ENCODE measurements around the gene TFAM. TPM values are rescaled to one million over a fixed set of nuclear protein-coding genes. Genes with fewer than 3 reads are reported as not detected.

Gene TFAM
- polyA plus RNA-seq, 1 of the 3 experiments (the other 2 are of a cell fraction), result 19.6 TPM

DNA sequence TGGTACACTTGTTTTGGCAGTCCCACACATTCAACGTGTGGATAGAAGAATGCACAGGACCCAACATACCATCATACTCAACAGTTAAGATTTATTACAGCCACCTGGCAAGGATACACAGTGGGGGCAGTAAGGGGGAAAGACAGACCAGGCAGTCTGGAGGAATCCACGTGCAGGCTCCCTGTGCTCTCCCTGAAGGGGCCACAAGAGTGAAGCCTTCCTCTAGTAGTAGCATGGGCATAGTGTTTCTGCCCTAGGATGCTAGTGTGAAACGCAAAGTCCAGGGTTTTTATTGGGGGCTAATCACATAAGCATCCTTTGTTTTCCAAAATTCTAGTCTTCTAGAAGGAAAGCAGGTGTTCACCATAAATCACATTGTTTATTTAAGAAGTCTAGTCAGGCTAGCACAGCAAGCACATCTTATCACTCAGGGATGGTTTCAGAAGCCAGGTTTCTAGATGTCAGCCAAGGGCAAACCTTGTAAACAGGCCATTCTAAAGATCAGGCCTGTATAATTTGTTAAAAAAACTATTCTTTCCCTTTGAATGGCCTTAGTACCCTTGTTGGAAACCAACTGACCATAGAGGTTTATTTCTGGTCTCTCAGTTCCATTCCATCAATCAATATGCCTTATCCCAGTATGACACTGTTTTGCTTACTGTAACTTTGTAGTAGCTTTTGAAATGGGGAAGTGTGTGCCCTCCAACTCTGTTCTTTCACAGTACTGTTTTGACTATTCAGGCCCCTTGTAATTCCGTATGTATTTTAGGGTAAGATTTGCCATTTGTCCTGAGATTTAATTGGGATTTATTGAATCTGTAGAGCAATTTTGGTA lies 12.4 kb upstream of the TFAM start (continued):
- TF ChIP-seq, protein P1, sequence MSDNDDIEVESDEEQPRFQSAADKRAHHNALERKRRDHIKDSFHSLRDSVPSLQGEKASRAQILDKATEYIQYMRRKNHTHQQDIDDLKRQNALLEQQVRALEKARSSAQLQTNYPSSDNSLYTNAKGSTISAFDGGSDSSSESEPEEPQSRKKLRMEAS (IDR thresholded peaks at IDR 0.05; ENCODE audit: low read depth), result no peak

DNA sequence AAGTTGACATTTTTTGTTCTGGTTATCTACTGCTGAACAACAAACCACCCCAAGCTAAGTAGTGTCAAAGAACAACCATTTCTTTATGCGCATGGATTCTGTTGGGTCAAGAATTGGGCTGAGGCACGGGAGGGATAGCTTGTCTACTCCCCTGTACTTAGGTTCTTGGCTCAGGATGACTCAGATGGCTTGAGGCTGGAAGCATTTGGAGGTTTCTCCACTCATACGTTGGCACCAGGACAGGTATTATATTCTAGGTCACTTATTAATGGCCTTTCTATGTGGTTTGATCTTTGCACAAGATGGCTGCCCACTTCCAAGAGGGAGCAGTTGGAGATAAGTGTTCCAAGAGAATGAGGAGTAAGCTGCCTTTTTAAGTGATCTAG lies 11.8 kb upstream of the TFAM start:
- no peaks in the 10 kb centered on the region for H3F3A ChIP-seq (replicated peaks; ENCODE audit: insufficient read depth)
- H4K20me1 ChIP-seq (ENCODE audit: insufficient read depth), result no peaks in the 10 kb centered on the region
- DNase-seq, result no peak
- no peak overlapping the region for H2AFZ ChIP-seq (ENCODE audit: low read depth)
- no peaks in the 10 kb centered on the region for H3K9me3 ChIP-seq
- no peaks in the 10 kb centered on the region for H3K27me3 ChIP-seq (ENCODE audit: insufficient read depth)
- no peak overlapping the region for H3K27ac ChIP-seq (ENCODE audit: low read depth in 2 of 2, low read length in 1 of 2)
- no peak overlapping the region for H3K4me3 ChIP-seq (ENCODE audit: low read depth in 2 of 2, low read length in 1 of 2)
- TF ChIP-seq CHD2 (IDR thresholded peaks at IDR 0.05; ENCODE audit: low read length, partially characterized antibody) (no peak), SIN3A (IDR thresholded peaks at IDR 0.05; ENCODE audit: borderline replicate concordance, low read depth, low read length) (no peak), TCF12 (IDR thresholded peaks at IDR 0.05) (no peak), FOSL2 (IDR thresholded peaks at IDR 0.05; ENCODE audit: borderline replicate concordance, low read depth) (no peak), EZH2phosphoT487 (IDR thresholded peaks at IDR 0.05; ENCODE audit: borderline replicate concordance, low read depth) (no peak), POLR2AphosphoS5 (IDR thresholded peaks at IDR 0.05; ENCODE audit: low read depth, low read length) (no peak), FOXM1 (IDR thresholded peaks at IDR 0.05; ENCODE audit: low read depth) (no peak), TEAD4 (IDR thresholded peaks at IDR 0.05; ENCODE audit: borderline replicate concordance, insufficient read depth) (no peak), NRF1 (IDR thresholded peaks at IDR 0.05; ENCODE audit: low read depth, low read length) (no peak), MXI1 (IDR thresholded peaks at IDR 0.05; ENCODE audit: low read depth, low read length) (no peak), YY1 (IDR thresholded peaks at IDR 0.05; ENCODE audit: low read depth) (no peak), GATA2 (CRISPR knock-in tag; IDR thresholded peaks at IDR 0.05) (no peak), RCOR1 (IDR thresholded peaks at IDR 0.05; ENCODE audit: low read length) (no peak), RXRA (IDR thresholded peaks at IDR 0.05; ENCODE audit: borderline replicate concordance, low read depth) (no peak)
- TF ChIP-seq, protein P2, sequence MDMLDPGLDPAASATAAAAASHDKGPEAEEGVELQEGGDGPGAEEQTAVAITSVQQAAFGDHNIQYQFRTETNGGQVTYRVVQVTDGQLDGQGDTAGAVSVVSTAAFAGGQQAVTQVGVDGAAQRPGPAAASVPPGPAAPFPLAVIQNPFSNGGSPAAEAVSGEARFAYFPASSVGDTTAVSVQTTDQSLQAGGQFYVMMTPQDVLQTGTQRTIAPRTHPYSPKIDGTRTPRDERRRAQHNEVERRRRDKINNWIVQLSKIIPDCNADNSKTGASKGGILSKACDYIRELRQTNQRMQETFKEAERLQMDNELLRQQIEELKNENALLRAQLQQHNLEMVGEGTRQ (IDR thresholded peaks at IDR 0.05; ENCODE audit: borderline replicate concordance, low read depth, low read length), result no peak
- TF ChIP-seq, protein P3, sequence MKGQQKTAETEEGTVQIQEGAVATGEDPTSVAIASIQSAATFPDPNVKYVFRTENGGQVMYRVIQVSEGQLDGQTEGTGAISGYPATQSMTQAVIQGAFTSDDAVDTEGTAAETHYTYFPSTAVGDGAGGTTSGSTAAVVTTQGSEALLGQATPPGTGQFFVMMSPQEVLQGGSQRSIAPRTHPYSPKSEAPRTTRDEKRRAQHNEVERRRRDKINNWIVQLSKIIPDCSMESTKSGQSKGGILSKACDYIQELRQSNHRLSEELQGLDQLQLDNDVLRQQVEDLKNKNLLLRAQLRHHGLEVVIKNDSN (IDR thresholded peaks at IDR 0.05; ENCODE audit: borderline replicate concordance, low read depth), result no peak
- no peaks in the 10 kb centered on the region; a peak in 1 of 4 replicates for H3K4me1 ChIP-seq (ENCODE audit: control insufficient read depth in 1 of 2, insufficient read depth in 2 of 2, low read depth in 1 of 2, low read length in 1 of 2)
- H3K9ac ChIP-seq, result no peak overlapping the region
- H3K4me2 ChIP-seq, result no peak overlapping the region
- POLR2A ChIA-PET, result no interaction called here
- CTCF ChIA-PET, result interaction anchor here (1.1 to 1.3 kb wide), 2 partner anchors 9 to 11 kb away, joined by 3 to 4 read pairs; no protein-coding TSS in a partner anchor
- H3K9me2 ChIP-seq, result no peaks in the 10 kb centered on the region
- H3K36me3 ChIP-seq (replicated peaks in 1 of 2; ENCODE audit: control insufficient read depth in 1 of 2, insufficient read depth in 2 of 2, low read length in 1 of 2), result peaks cover 8 to 13% of the 10 kb centered on the region in 2 experiments
- 70% methylated on average over 3 of the region's 3 CpGs for WGBS (ENCODE audit: low lambda C conversion rate)
- no peaks in the 10 kb centered on the region for H3K79me2 ChIP-seq (ENCODE audit: insufficient read depth)
